ENCODE measurements around the gene KCNH4. TPM values are rescaled to one million over a fixed set of nuclear protein-coding genes. Genes with fewer than 3 reads are reported as not detected.

KCNH4 gene
- total RNA-seq, 1 donor from 2014 or later = 0.25 TPM

DNA sequence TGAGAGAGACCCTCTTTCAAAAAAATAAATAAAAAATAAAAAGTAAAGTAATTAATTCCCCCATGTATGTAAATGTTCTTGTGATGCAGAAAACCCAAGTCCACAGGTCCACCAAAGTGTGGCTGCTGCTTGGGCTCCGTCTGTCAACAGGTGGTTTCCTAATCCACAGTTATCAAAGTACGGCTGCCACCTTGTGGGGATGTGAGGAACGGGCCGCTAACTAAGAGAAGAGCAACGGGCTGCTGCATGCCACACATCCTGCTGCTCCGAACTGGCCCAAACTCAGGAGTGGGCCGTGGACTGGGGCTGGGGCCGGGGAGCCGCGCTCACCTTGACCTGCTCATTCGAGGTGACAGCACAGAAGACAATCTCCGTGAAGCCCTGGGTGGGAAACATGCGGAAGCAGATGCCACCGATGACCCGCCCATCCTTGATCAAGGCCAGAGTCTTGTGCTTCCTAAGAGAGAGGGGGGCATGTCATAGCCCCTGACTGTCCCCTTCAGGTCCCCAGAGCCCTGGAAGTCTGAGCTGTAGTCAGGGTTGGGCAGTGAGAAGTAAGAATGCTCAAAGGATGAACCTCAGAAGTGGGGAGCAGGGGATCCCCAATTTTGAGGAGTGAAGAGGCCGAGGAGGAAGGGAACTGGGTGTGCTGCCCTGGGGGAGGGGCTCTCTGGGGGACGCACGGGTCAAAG lies 64.1 kb downstream of the KCNH4 start:
- H3K36me3 Mint-ChIP-seq = peaks cover 15% of the 10 kb centered on the region
- H3K4me1 Mint-ChIP-seq = peaks cover 18% of the 10 kb centered on the region
- TF ChIP-seq, protein P1, sequence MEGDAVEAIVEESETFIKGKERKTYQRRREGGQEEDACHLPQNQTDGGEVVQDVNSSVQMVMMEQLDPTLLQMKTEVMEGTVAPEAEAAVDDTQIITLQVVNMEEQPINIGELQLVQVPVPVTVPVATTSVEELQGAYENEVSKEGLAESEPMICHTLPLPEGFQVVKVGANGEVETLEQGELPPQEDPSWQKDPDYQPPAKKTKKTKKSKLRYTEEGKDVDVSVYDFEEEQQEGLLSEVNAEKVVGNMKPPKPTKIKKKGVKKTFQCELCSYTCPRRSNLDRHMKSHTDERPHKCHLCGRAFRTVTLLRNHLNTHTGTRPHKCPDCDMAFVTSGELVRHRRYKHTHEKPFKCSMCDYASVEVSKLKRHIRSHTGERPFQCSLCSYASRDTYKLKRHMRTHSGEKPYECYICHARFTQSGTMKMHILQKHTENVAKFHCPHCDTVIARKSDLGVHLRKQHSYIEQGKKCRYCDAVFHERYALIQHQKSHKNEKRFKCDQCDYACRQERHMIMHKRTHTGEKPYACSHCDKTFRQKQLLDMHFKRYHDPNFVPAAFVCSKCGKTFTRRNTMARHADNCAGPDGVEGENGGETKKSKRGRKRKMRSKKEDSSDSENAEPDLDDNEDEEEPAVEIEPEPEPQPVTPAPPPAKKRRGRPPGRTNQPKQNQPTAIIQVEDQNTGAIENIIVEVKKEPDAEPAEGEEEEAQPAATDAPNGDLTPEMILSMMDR (IDR thresholded peaks at IDR 0.05; ENCODE audit: unreplicated experiment) = peak; percentile 75
- peak; percentile 49 to 82 for DNase-seq (ENCODE audit: low spot score in 2 of 2, unreplicated experiment in 2 of 2)
- H3K27ac Mint-ChIP-seq = no peak overlapping the region
- H3K4me3 Mint-ChIP-seq = no peak overlapping the region
- no peaks in the 10 kb centered on the region for H3K9me3 Mint-ChIP-seq
- H3K27me3 Mint-ChIP-seq (ENCODE audit: low read depth) = no peaks in the 10 kb centered on the region

- Mint-ChIP-seq H3K4me3 (no peak overlapping the region), H3K27ac (no peak overlapping the region), H3K27me3 (ENCODE audit: low read depth) (peaks cover 2% of the 10 kb centered on the region), H3K36me3 (peaks cover 13% of the 10 kb centered on the region), H3K9me3 (no peaks in the 10 kb centered on the region), H3K4me1 (peaks cover 8% of the 10 kb centered on the region)
- TF ChIP-seq, protein P1 (IDR thresholded peaks at IDR 0.05; ENCODE audit: unreplicated experiment) = no peak
- DNase-seq (ENCODE audit: low spot score in 2 of 2, unreplicated experiment in 2 of 2) = no peak
Observed at GRCh38 chr17:42114118-42114517, 66.8 kb downstream of the KCNH4 start.

DNA sequence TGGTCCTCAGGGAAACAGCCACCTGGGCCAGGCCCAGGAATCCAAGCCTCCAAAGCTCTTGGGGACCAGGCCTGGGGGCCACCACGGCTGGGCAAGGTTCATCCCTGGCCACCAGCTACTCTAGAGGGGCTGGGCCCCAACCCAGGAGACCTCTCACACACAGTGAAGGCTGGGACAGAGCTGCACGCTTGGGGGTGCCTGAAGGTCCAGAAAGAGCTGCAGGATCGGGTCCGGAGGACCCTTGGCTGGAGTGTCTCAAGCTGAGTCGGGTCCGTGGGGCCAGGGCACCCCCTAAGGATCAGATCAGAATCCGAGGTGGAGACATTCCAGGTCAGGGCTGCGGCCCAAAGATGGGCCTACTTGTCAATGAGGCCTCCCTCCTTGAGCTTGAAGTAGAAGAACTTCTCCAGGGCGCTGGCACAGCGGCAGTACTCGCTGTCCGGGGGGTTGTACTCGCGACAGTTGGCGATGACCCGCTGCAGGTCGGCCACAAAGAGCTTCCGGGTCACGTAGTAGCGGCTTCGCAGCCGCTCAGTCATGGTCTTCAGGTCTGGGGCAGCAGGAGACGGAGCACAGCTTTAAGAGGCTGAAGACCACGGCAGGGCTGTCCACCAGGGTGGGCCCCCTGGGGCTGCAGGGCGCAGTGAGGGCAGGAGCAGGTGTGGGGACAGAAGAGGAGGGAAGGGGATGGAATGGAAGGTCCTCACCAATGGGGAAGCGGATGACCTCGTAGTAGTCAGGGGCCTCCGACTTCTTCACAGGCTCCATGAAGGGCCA lies 67.5 kb downstream of the KCNH4 start:
- no peak for DNase-seq (ENCODE audit: low spot score in 2 of 2, unreplicated experiment in 2 of 2)
- Mint-ChIP-seq H3K4me1 (peaks cover 8% of the 10 kb centered on the region), H3K9me3 (no peaks in the 10 kb centered on the region), H3K4me3 (no peak overlapping the region), H3K27ac (no peak overlapping the region), H3K36me3 (peaks cover 13% of the 10 kb centered on the region), H3K27me3 (ENCODE audit: low read depth) (peaks cover 2% of the 10 kb centered on the region)
- TF ChIP-seq, protein P1 (IDR thresholded peaks at IDR 0.05; ENCODE audit: unreplicated experiment) = no peak

- DNase-seq (ENCODE audit: low spot score in 2 of 2, unreplicated experiment in 2 of 2) = peak in 1 of 2 experiments; percentile 46
- Mint-ChIP-seq H3K4me3 (peak within 1 kb of the TSS; percentile 49), H3K36me3 (peaks cover 11% of the 10 kb centered on the region), H3K4me1 (peaks cover 8% of the 10 kb centered on the region), H3K27me3 (ENCODE audit: low read depth) (peaks cover 10% of the 10 kb centered on the region), H3K9me3 (no peaks in the 10 kb centered on the region), H3K27ac (peak within 1 kb of the TSS; percentile 83)
- TF ChIP-seq, protein P1 (IDR thresholded peaks at IDR 0.05; ENCODE audit: unreplicated experiment) = no peak
Observed at GRCh38 chr17:42112552-42113176, 68.3 kb downstream of the KCNH4 start, which contains the start of gene DHX58. TSS of gene DHX58 (minus strand) at chr17:42112714. CDS start at chr17:42111892, 822 bp downstream.

GRCh38 chr17:42111871-42112551 lies 68.9 kb downstream of the KCNH4 start:
- Mint-ChIP-seq H3K9me3 (no peaks in the 10 kb centered on the region), H3K4me1 (peaks cover 8% of the 10 kb centered on the region), H3K27ac (peak overlapping the region; percentile 83), H3K4me3 (peak overlapping the region; percentile 49), H3K27me3 (ENCODE audit: low read depth) (peaks cover 12% of the 10 kb centered on the region), H3K36me3 (peaks cover 6% of the 10 kb centered on the region)
- DNase-seq (ENCODE audit: low spot score in 2 of 2, unreplicated experiment in 2 of 2) = no peak
- TF ChIP-seq, protein P1 (IDR thresholded peaks at IDR 0.05; ENCODE audit: unreplicated experiment) = no peak

Measured in mesothelial cell of epicardium (in vitro differentiated cells).